RWPE2 (cell line): ENCODE results near the gene ICAM2.
A peak's percentile ranks its signal among the peaks of the same experiment; 100 is the strongest.

Experiments used
- ATAC-seq: fragments of 200-7000 bp; cut with Tn5 transposase; 3 replicates; pipeline ENCODE4 v1.9.1; 2021; ENCODE audit warnings: low read depth
- DNase-seq: peaks from one replicate; pipeline ENCODE4 v3.0.0-alpha.2; 2020; ENCODE audit warnings: low spot score
- H3K27ac ChIP-seq: fragments of 450-650 bp; 2 replicates; pipeline ENCODE4 v1.5.1; 2017; ENCODE audit warnings: mild to moderate bottlenecking; ENCODE audit not compliant: poor library complexity, severe bottlenecking
- H3K27me3 ChIP-seq: fragments of 250-450 bp; sonication (Bioruptor Pico); 2 replicates; pipeline ENCODE4 v1.5.1; 2021; ENCODE audit warnings: mild to moderate bottlenecking, moderate library complexity; ENCODE audit not compliant: insufficient read depth, poor library complexity, severe bottlenecking
- H3K36me3 ChIP-seq: fragments of 250-450 bp; sonication (Bioruptor Pico); 2 replicates; pipeline ENCODE4 v1.5.1; 2020; ENCODE audit warnings: low read depth, mild to moderate bottlenecking, moderate library complexity
- H3K4me1 ChIP-seq: fragments of 250-450 bp; sonication (Bioruptor Pico); 2 replicates; pipeline ENCODE4 v1.5.1; 2021; ENCODE audit warnings: mild to moderate bottlenecking, moderate library complexity; ENCODE audit not compliant: insufficient read depth, poor library complexity, severe bottlenecking
- H3K4me3 ChIP-seq: fragments of 250-450 bp; sonication (Bioruptor Pico); 2 replicates; pipeline ENCODE4 v1.5.1; 2021; ENCODE audit warnings: mild to moderate bottlenecking, moderate library complexity; ENCODE audit not compliant: severe bottlenecking
- H3K9me3 ChIP-seq: fragments of 250-450 bp; sonication (Bioruptor Pico); 2 replicates; pipeline ENCODE4 v1.5.1; 2021; ENCODE audit warnings: mild to moderate bottlenecking, moderate library complexity; ENCODE audit not compliant: severe bottlenecking
- CTCF ChIP-seq: fragments of 450-650 bp; IDR thresholded peaks from one replicate; pipeline ENCODE4 v1.5.1; 2017; ENCODE audit warnings: mild to moderate bottlenecking, moderate library complexity; ENCODE audit not compliant: poor library complexity, severe bottlenecking

The ICAM2 gene

DNA sequence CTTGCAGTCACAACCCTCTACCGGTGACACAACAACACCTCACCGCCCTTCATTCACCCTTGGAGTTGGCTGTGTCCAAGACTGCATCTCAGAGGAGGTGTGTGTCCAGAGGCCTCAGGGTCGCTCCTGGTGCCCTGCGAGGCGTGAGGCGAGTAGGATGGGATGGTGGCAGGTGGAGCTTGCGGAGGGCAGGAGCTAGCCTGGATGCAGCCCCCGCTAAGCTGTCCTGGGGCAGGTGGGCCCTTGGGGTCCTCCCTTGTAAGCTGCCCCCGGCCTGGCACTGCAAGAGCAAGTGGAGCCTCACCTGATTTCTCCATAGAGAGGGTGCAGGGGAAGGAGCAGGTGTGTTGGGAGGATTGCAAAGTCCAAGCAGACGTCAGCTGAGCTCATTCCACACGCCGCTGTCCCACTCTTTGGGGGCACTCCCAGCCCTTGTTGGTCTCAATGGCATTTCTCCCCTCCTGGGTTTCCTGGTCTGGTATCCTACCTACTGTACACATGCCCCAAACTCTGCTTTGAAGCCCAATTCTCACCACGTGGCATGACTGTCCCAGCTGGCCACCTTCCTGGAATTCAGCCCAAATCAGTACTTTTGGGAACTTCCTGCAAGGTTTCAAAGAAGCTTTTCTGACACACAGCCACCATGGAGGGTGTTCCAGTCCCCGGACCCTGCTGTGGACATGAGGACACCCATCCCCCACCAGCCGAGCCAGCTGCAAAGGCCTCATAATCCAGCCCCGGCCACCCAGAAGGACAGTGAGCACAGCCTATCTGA, 18.1 kb upstream of the ICAM2 start:
- Histone ChIP-seq H3K9me3 (no peaks in the 10 kb centered on the region), H3K27ac (no peak overlapping the region), H3K4me1 (no peaks in the 10 kb centered on the region), H3K4me3 (no peak overlapping the region), H3K36me3 (no peaks in the 10 kb centered on the region), H3K27me3 (no peaks in the 10 kb centered on the region)
- ATAC-seq (no peak), DNase-seq (no peak)
- TF ChIP-seq CTCF, result no peak

GRCh38 chr17:64037802-64038201, 17.4 kb upstream of the ICAM2 start:
- Histone ChIP-seq H3K27me3 (no peaks in the 10 kb centered on the region), H3K27ac (no peak overlapping the region), H3K4me1 (no peaks in the 10 kb centered on the region), H3K9me3 (no peaks in the 10 kb centered on the region), H3K36me3 (no peaks in the 10 kb centered on the region), H3K4me3 (no peak overlapping the region)
- no peak for DNase-seq
- ATAC-seq, result no peak
- TF ChIP-seq CTCF, result no peak

DNA sequence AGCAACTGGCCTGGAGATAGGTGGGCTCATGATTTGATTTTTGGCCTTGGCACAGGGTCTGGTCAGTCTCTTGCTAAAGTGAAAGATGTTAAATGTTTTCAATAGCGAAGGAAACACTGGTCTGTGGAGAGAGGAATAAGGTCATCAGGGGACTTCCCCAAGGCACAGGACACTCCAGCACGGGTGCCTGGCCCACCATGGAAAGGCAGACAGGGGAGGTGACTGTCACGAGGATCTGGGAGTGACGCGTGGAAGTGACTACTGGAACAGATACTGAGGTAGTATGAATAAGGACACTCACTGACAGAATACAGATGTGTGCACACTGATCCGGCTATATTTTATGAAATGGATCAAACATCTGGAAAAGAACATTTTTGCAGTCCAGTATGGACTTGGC, 16.7 kb upstream of the ICAM2 start:
- H3K9me3 ChIP-seq, result no peaks in the 10 kb centered on the region
- no peaks in the 10 kb centered on the region for H3K4me1 ChIP-seq
- H3K4me3 ChIP-seq, result no peak overlapping the region
- H3K27ac ChIP-seq, result no peak overlapping the region
- H3K27me3 ChIP-seq, result no peaks in the 10 kb centered on the region
- DNase-seq, result no peak
- ATAC-seq, result no peak
- TF ChIP-seq CTCF, result no peak
- H3K36me3 ChIP-seq, result no peaks in the 10 kb centered on the region

DNA sequence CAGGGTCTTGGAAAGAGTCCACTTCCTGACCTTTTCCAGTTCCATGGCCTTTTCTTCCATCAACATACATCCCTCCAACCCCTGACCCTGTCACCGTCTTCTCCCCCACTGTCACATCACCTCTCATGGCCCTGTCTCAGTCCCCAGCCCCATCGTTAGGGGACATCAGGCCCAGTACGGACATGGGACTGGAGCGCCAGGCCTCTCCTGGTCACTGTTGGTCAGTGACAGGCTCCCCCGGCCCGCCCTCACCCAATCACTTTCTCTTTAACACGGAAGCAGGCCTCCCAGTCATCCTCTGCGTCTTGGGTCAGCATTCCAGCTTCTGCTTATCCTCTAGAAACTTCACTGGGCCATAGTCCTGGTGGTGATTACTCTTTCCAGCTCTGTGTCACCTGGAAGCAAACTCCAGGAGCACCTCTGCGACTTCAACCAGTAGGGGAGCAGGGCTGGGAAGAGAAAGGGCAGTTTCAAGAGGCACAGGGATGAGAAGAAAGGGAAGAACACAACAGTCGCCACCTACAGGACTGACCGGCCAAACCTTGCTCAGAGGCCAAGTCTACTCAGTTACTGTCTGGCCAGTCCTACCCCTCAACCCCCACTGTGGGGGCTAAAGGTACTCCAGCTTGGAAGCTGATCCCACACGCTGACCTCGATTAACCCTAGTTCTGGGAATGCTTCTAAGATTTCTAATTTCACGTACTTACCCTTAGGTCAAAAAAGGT, 15.9 kb upstream of the ICAM2 start:
- ATAC-seq (no peak; the same call in 2 of the 3 replicates), DNase-seq (no peak)
- no peaks in the 10 kb centered on the region for H3K4me1 ChIP-seq
- no peaks in the 10 kb centered on the region for H3K9me3 ChIP-seq
- no peak overlapping the region for H3K4me3 ChIP-seq
- no peaks in the 10 kb centered on the region for H3K36me3 ChIP-seq
- H3K27ac ChIP-seq, result no peak overlapping the region
- TF ChIP-seq CTCF, result peak; percentile 5
- no peaks in the 10 kb centered on the region for H3K27me3 ChIP-seq

DNA sequence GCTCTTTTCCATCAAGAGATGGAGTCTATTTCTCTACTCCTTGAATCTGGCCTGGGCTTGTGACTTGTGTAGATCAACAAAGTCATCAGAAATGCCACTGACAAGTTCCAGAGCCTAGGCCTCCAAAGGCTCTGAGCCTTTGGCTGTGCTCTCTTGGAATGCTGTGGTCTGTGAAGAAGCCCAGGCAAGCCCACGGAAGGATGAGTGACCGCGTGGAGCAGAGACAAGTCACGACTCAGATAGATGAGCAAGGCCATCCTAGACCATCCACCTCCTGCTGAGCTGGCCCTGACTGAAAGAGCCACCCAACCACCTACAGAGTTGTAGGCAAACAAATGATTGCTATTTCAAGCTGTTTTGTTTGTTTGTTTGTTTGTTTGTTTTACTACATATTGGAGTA, 11.6 kb upstream of the ICAM2 start:
- TF ChIP-seq CTCF, result no peak
- Histone ChIP-seq H3K27me3 (no peaks in the 10 kb centered on the region), H3K27ac (no peak overlapping the region), H3K4me3 (no peak overlapping the region), H3K4me1 (peaks cover 4% of the 10 kb centered on the region), H3K9me3 (no peaks in the 10 kb centered on the region), H3K36me3 (no peaks in the 10 kb centered on the region)
- no peak for DNase-seq
- ATAC-seq, result peak; percentile 32; the same call in 1 of the 3 replicates
